ENCODE results near the gene ATRIP.

DNA sequence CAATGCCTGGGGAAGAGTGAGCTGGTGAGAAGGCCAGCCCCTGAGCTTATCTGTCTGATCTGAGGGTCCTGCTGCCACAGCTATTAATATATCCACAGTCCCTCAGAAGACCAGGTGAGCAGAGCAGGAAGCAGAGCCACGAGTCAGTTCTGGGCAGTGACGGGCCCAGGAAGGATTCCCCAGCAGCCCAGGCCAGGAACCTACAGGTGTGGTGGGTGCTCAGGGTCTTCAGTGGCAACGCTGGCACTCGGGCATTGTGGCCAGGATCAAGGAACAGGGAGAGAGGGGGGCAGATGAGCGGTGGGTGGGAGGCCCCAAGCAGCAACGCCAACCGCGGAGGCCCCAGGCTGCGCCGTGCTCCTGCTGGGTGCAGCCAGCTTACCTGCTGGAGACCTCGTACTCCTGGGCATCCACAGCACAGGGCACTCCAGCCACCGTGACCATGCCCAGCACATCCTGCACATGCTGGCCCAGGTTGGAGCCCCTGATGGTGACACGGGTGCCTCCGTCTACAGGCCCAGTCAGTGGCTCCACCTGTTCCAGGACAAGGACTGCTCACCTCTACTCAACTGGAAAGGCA, 28.9 kb upstream of the ATRIP start:
- TF ChIP-seq, protein P1, sequence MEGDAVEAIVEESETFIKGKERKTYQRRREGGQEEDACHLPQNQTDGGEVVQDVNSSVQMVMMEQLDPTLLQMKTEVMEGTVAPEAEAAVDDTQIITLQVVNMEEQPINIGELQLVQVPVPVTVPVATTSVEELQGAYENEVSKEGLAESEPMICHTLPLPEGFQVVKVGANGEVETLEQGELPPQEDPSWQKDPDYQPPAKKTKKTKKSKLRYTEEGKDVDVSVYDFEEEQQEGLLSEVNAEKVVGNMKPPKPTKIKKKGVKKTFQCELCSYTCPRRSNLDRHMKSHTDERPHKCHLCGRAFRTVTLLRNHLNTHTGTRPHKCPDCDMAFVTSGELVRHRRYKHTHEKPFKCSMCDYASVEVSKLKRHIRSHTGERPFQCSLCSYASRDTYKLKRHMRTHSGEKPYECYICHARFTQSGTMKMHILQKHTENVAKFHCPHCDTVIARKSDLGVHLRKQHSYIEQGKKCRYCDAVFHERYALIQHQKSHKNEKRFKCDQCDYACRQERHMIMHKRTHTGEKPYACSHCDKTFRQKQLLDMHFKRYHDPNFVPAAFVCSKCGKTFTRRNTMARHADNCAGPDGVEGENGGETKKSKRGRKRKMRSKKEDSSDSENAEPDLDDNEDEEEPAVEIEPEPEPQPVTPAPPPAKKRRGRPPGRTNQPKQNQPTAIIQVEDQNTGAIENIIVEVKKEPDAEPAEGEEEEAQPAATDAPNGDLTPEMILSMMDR (IDR thresholded peaks at IDR 0.05; ENCODE audit: low read length) = no peak
- no peak for TF ChIP-seq EZH2 (IDR thresholded peaks at IDR 0.05; ENCODE audit: borderline replicate concordance, low read length)

Data from OCI-LY1 (cell line).